BE2C (cell line): ENCODE measurements around the gene UCP3.

Source experiments
- DNase-seq: peaks from one replicate; pipeline ENCODE4 v3.0.0-alpha.2; 2020
- H3K27me3 ChIP-seq: fragments of 250-450 bp; sonication (Bioruptor Pico); 2 replicates; pipeline ENCODE4 v1.5.1; 2020; ENCODE audit warnings: mild to moderate bottlenecking
- H3K36me3 ChIP-seq: fragments of 250-450 bp; sonication (Bioruptor Pico); 2 replicates; pipeline ENCODE4 v1.5.1; 2020; ENCODE audit warnings: mild to moderate bottlenecking
- H3K4me1 ChIP-seq: fragments of 250-450 bp; sonication (Bioruptor Pico); 2 replicates; pipeline ENCODE4 v1.5.1; 2020
- H3K4me3 ChIP-seq: 2 replicates; pipeline ENCODE4 v1.5.1; 2011; ENCODE audit warnings: low read depth, low read length
- H3K9me3 ChIP-seq: fragments of 250-450 bp; sonication (Bioruptor Pico); 2 replicates; pipeline ENCODE4 v1.5.1; 2020
- CTCF ChIP-seq: IDR thresholded peaks from 2 replicates; pipeline ENCODE4 v1.5.1; 2012; ENCODE audit warnings: mild to moderate bottlenecking, low read depth, low read length

Gene UCP3

GRCh38 chr11:73972620-73973449, 36.0 kb downstream of the UCP3 start:
- no peak for DNase-seq
- Histone ChIP-seq H3K4me1 (no peaks in the 10 kb centered on the region), H3K27me3 (no peaks in the 10 kb centered on the region), H3K9me3 (no peaks in the 10 kb centered on the region), H3K36me3 (peaks cover 34% of the 10 kb centered on the region), H3K4me3 (no peak overlapping the region)
- no peak for TF ChIP-seq CTCF

GRCh38 chr11:73972187-73972586, 36.7 kb downstream of the UCP3 start:
- Histone ChIP-seq H3K36me3 (peaks cover 28% of the 10 kb centered on the region), H3K9me3 (no peaks in the 10 kb centered on the region), H3K4me1 (no peaks in the 10 kb centered on the region), H3K4me3 (no peak overlapping the region), H3K27me3 (no peaks in the 10 kb centered on the region)
- no peak for TF ChIP-seq CTCF
- no peak for DNase-seq

- Histone ChIP-seq H3K4me1 (no peaks in the 10 kb centered on the region), H3K4me3 (no peak overlapping the region), H3K9me3 (no peaks in the 10 kb centered on the region), H3K27me3 (no peaks in the 10 kb centered on the region), H3K36me3 (peaks cover 18% of the 10 kb centered on the region)
- no peak for DNase-seq
- no peak for TF ChIP-seq CTCF
These were observed 37.6 kb downstream of the UCP3 start for GRCh38 chr11:73971175-73971719.

- Histone ChIP-seq H3K27me3 (no peaks in the 10 kb centered on the region), H3K4me1 (no peaks in the 10 kb centered on the region), H3K9me3 (no peaks in the 10 kb centered on the region), H3K36me3 (peaks cover 9% of the 10 kb centered on the region; the same call in 1 of the 2 replicates), H3K4me3 (no peak overlapping the region)
- peak; percentile 46 for DNase-seq
- no peak for TF ChIP-seq CTCF
These were observed 38.7 kb downstream of the UCP3 start for GRCh38 chr11:73969991-73970800.

- 0 out of 2 replicates have a peak, but pooled peaks cover 1% of the 10 kb centered on the region for H3K36me3 ChIP-seq
- H3K9me3 ChIP-seq: no peaks in the 10 kb centered on the region
- no peaks in the 10 kb centered on the region for H3K27me3 ChIP-seq
- no peak overlapping the region for H3K4me3 ChIP-seq
- DNase-seq: no peak
- no peak for TF ChIP-seq CTCF
- no peaks in the 10 kb centered on the region for H3K4me1 ChIP-seq
These were observed 39.8 kb downstream of the UCP3 start for GRCh38 chr11:73969091-73969490.
